Mammary epithelial cell (primary cell): Measurements from ENCODE around the gene TJAP1.

Source experiments
- EZH2 ChIP-seq: IDR thresholded peaks from 2 replicates; pipeline ENCODE4 v1.6.1; 2012; ENCODE audit warnings: low read length, inconsistent platforms, borderline replicate concordance
- TF ChIP-seq, protein P1 (sequence below), 2 donors: IDR thresholded peaks in 1 of 2; conservative IDR thresholded peaks in 1 of 2; 2 replicates each; pipeline ENCODE4 v1.5.1; 2011 to 2012; ENCODE audit warnings: inconsistent platforms in 2 of 2, low read length in 2 of 2, mild to moderate bottlenecking in 2 of 2, control low read depth in 1 of 2, low read depth in 1 of 2; ENCODE audit not compliant: insufficient read depth in 1 of 2; ENCODE audit errors: extremely low read depth in 1 of 2

DNA sequence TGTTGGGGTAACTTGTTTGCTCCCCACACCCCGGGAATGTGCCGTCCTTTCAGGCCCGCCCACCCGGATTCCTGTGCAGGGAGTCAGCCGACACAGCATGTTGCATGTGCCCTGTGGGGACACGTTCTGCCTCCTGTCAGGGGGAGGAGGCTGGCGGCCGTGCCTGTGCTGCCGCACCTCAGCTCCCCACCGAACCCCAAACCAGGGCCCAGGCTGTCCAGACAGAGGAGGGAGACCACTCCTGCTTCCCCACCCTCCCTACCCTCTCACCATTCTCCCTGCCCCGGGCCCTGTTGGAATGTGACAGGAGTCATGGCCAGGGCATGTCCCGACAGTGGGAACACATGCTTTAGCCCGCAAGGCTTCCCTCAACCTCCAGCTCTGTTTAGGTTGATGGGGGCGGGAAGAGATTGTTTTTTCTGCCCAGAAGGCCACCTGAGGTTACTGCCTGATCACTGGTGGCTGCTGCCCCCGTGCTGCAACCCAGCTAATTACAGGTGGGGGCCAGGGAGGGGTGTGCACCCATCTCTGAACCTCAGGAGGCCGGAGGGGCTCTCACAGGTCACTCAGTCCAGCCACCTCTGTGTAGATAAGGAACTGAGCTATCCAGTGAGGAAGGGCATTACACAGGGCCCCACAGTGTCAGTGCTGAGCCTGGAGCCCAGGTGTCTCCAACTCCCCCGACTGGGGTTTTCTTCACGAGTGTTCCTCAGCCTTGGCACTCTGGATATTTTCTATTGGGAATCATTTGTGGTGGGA lies 19.2 kb downstream of the TJAP1 start:
- TF ChIP-seq, protein P1, sequence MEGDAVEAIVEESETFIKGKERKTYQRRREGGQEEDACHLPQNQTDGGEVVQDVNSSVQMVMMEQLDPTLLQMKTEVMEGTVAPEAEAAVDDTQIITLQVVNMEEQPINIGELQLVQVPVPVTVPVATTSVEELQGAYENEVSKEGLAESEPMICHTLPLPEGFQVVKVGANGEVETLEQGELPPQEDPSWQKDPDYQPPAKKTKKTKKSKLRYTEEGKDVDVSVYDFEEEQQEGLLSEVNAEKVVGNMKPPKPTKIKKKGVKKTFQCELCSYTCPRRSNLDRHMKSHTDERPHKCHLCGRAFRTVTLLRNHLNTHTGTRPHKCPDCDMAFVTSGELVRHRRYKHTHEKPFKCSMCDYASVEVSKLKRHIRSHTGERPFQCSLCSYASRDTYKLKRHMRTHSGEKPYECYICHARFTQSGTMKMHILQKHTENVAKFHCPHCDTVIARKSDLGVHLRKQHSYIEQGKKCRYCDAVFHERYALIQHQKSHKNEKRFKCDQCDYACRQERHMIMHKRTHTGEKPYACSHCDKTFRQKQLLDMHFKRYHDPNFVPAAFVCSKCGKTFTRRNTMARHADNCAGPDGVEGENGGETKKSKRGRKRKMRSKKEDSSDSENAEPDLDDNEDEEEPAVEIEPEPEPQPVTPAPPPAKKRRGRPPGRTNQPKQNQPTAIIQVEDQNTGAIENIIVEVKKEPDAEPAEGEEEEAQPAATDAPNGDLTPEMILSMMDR (conservative IDR thresholded peaks at IDR 0.05 in 1 of 2, IDR thresholded peaks at IDR 0.05 in 1 of 2; ENCODE audit: extremely low read depth in 1 of 2, insufficient read depth in 1 of 2, low read depth in 1 of 2, low read length in 2 of 2): peak; percentile 82 to 89
- TF ChIP-seq EZH2: no peak
